H1 (cell line): ENCODE measurements around the gene UBR1. TPM values are rescaled to one million over a fixed set of nuclear protein-coding genes. Genes with fewer than 3 reads are reported as not detected.

Experiments used
- CTCF ChIA-PET: fragments of 300-600 bp; sonication (Branson Sonifier 250); formaldehyde crosslinking; loops from one replicate; lab custom pipeline; 2021; ENCODE audit not compliant: partially characterized antibody; lab: Charles Lee
- POLR2A ChIA-PET: fragments of 300-600 bp; sonication (Branson Sonifier 250); formaldehyde crosslinking; loops from one replicate; lab custom pipeline; 2021; ENCODE audit warnings: inconsistent platforms; ENCODE audit not compliant: partially characterized antibody; lab: Charles Lee
- DNase-seq, 2 experiments: peaks; one replicate each; pipeline versions ENCODE4 v3.0.0 to v3.0.0-alpha.2; 2010 to 2022; ENCODE audit warnings: low spot score in 2 of 2, low read depth in 1 of 2, mixed read lengths in 1 of 2
- FAIRE-seq: peaks from 2 replicates; lab custom pipeline; 2011; peaks lifted over from hg19 to GRCh38; lab: Jason Lieb, UNC
- H2AFZ ChIP-seq: 2 replicates; pipeline ENCODE4 v1.8.1; 2012; ENCODE audit warnings: low read length, inconsistent platforms
- H2AK5ac ChIP-seq: 2 replicates; pipeline ENCODE4 v1.6.1; 2013; ENCODE audit warnings: low read depth, low read length
- H2BK120ac ChIP-seq: replicated peaks from 2 replicates; pipeline ENCODE3; 2013; ENCODE audit warnings: low read depth, low read length, inconsistent platforms
- H2BK12ac ChIP-seq: 2 replicates; pipeline ENCODE4 v1.6.1; 2013; ENCODE audit warnings: low read depth, low read length
- H2BK15ac ChIP-seq: 2 replicates; pipeline ENCODE4 v1.6.1; 2013; ENCODE audit warnings: low read length
- H2BK20ac ChIP-seq: 2 replicates; pipeline ENCODE4 v1.6.1; 2013; ENCODE audit warnings: low read length
- H2BK5ac ChIP-seq: 2 replicates; pipeline ENCODE4 v1.6.1; 2013; ENCODE audit warnings: low read depth, low read length
- H3K14ac ChIP-seq: 2 replicates; pipeline ENCODE4 v1.6.1; 2013; ENCODE audit warnings: inconsistent platforms; ENCODE audit not compliant: insufficient read length
- H3K18ac ChIP-seq: 2 replicates; pipeline ENCODE4 v1.6.1; 2013; ENCODE audit warnings: low read length; ENCODE audit errors: extremely low read depth
- H3K23ac ChIP-seq: 2 replicates; pipeline ENCODE4 v1.6.1; 2013; ENCODE audit warnings: inconsistent platforms; ENCODE audit not compliant: insufficient read length
- H3K23me2 ChIP-seq: 2 replicates; pipeline ENCODE4 v1.6.1; 2013; ENCODE audit warnings: low read depth, low read length
- H3K27ac ChIP-seq: 2 replicates; pipeline ENCODE4 v1.6.1; 2011; ENCODE audit warnings: low read depth, low read length, inconsistent platforms
- H3K27me3 ChIP-seq, 4 experiments: replicated peaks in 1 of 4; 1 replicate in 1 of 4; 2 replicates in 3 of 4; pipeline versions ENCODE4 v1.6.1 to v1.8.1; 2011 to 2013; ENCODE audit warnings: low read length in 3 of 4, mild to moderate bottlenecking in 3 of 4, inconsistent platforms in 2 of 4, mixed read lengths in 2 of 4, moderate library complexity in 1 of 4; ENCODE audit not compliant: control insufficient read depth in 3 of 4, insufficient read depth in 3 of 4; ENCODE audit errors: extremely low read depth in 1 of 4
- H3K36me3 ChIP-seq, 4 experiments: 2 replicates each; pipeline versions ENCODE4 v1.6.1 to v1.8.1; 2011 to 2013; ENCODE audit warnings: mild to moderate bottlenecking in 4 of 4, low read length in 3 of 4, moderate library complexity in 2 of 4, control low read depth in 1 of 4, inconsistent platforms in 1 of 4; ENCODE audit not compliant: insufficient read depth in 4 of 4, control insufficient read depth in 2 of 4
- H3K4ac ChIP-seq: replicated peaks from 2 replicates; pipeline ENCODE3; 2013; ENCODE audit warnings: low read length, low read depth, mixed read lengths, inconsistent platforms; ENCODE audit not compliant: insufficient read length
- H3K4me1 ChIP-seq, 4 experiments: replicated peaks in 1 of 4; 1 replicate in 1 of 4; 2 replicates in 3 of 4; pipeline versions ENCODE4 v1.6.1 to v1.8.1; 2011 to 2013; ENCODE audit warnings: low read length in 3 of 4, inconsistent platforms in 2 of 4, mixed read lengths in 1 of 4; ENCODE audit not compliant: insufficient read depth in 4 of 4, control insufficient read depth in 3 of 4
- H3K4me2 ChIP-seq, 2 experiments: 2 replicates each; pipeline versions ENCODE4 v1.6.1 to v1.8.1; 2011 to 2013; ENCODE audit warnings: low read depth in 2 of 2, low read length in 2 of 2, control low read depth in 1 of 2, inconsistent platforms in 1 of 2, mild to moderate bottlenecking in 1 of 2; ENCODE audit not compliant: insufficient read depth in 1 of 2
- H3K4me3 ChIP-seq, 4 experiments: fragments of 200-600, 300-600 bp in 1 of 4; sonication (generic), shearing (Covaris generic), sonication (Bioruptor Twin) in 1 of 4; 2 replicates each; pipeline versions ENCODE4 v1.5.1 to v1.8.1; 2011 to 2016; ENCODE audit warnings: low read length in 4 of 4, low read depth in 3 of 4, control low read depth in 2 of 4, inconsistent platforms in 2 of 4, mild to moderate bottlenecking in 2 of 4, mixed read lengths in 1 of 4, moderate library complexity in 1 of 4; ENCODE audit not compliant: insufficient read depth in 2 of 4; ENCODE audit errors: extremely low read depth in 1 of 4
- H3K56ac ChIP-seq: replicated peaks from 2 replicates; pipeline ENCODE3; 2013; ENCODE audit warnings: low read depth, mild to moderate bottlenecking, mixed read lengths, low read length, inconsistent platforms; ENCODE audit not compliant: insufficient read length
- H3K79me1 ChIP-seq: 2 replicates; pipeline ENCODE4 v1.6.1; 2013; ENCODE audit warnings: low read depth, low read length, control low read depth
- H3K79me2 ChIP-seq, 2 experiments: 2 replicates each; pipeline versions ENCODE4 v1.6.1 to v1.8.1; 2012 to 2013; ENCODE audit warnings: low read length in 2 of 2, mild to moderate bottlenecking in 2 of 2, inconsistent platforms in 1 of 2; ENCODE audit not compliant: insufficient read depth in 2 of 2, control insufficient read depth in 1 of 2
- H3K9ac ChIP-seq, 4 experiments: replicated peaks in 1 of 4; 1 replicate in 1 of 4; 2 replicates in 3 of 4; pipeline versions ENCODE4 v1.6.1 to v1.8.1; 2011 to 2013; ENCODE audit warnings: low read depth in 3 of 4, low read length in 3 of 4, control low read depth in 2 of 4, mild to moderate bottlenecking in 2 of 4, moderate library complexity in 2 of 4, inconsistent platforms in 1 of 4; ENCODE audit errors: extremely low read depth in 1 of 4
- H3K9me3 ChIP-seq, 2 experiments: 2 replicates each; pipeline versions ENCODE4 v1.6.1 to v1.8.1; 2012 to 2013; ENCODE audit warnings: mild to moderate bottlenecking in 2 of 2, moderate library complexity in 2 of 2, control low read depth in 1 of 2, inconsistent platforms in 1 of 2, low read depth in 1 of 2, low read length in 1 of 2, mixed read lengths in 1 of 2; ENCODE audit not compliant: insufficient read depth in 2 of 2
- H4K20me1 ChIP-seq, 2 experiments: replicated peaks in 1 of 2; 2 replicates each; pipeline versions ENCODE3 to v1.8.1; 2011 to 2013; ENCODE audit warnings: inconsistent platforms in 2 of 2, low read length in 2 of 2, mild to moderate bottlenecking in 1 of 2; ENCODE audit not compliant: insufficient read depth in 2 of 2, control insufficient read depth in 1 of 2
- H4K5ac ChIP-seq: 2 replicates; pipeline ENCODE4 v1.6.1; 2013; ENCODE audit warnings: low read length, low read depth, mixed read lengths, inconsistent platforms; ENCODE audit not compliant: insufficient read length
- H4K8ac ChIP-seq: 2 replicates; pipeline ENCODE4 v1.8.0; 2013; ENCODE audit warnings: mild to moderate bottlenecking, moderate library complexity, low read length, inconsistent platforms; ENCODE audit not compliant: insufficient read depth; ENCODE audit errors: extremely low read depth
- H4K91ac ChIP-seq: replicated peaks from 2 replicates; pipeline ENCODE3; 2013; ENCODE audit warnings: low read length, mixed read lengths, inconsistent platforms; ENCODE audit not compliant: insufficient read length
- BACH1 ChIP-seq: IDR thresholded peaks from 2 replicates; pipeline ENCODE4 v1.6.1; 2012; ENCODE audit warnings: low read length, improper control_type of control experiment
- BCL11A ChIP-seq, 2 experiments: IDR thresholded peaks; one replicate each; pipeline ENCODE4 v1.6.1; 2011; ENCODE audit warnings: low read depth in 2 of 2, low read length in 2 of 2, mild to moderate bottlenecking in 2 of 2
- CBX5 ChIP-seq: fragments of 300-800, 300-1000 bp; sonication (generic); IDR thresholded peaks from 2 replicates; pipeline ENCODE4 v1.7.1; 2016; ENCODE audit warnings: antibody characterized with exemption, low read length, low read depth
- CREB1 ChIP-seq: IDR thresholded peaks from 2 replicates; pipeline ENCODE4 v1.6.1; 2012; ENCODE audit warnings: inconsistent platforms
- KDM4A ChIP-seq: IDR thresholded peaks from one replicate; pipeline ENCODE4 v1.7.1; 2012; ENCODE audit warnings: low read depth, mild to moderate bottlenecking, moderate library complexity, low read length, inconsistent platforms; ENCODE audit not compliant: severe bottlenecking
- KDM5A ChIP-seq: fragments of 200-600 bp; IDR thresholded peaks from 2 replicates; pipeline ENCODE4 v1.7.1; 2012; ENCODE audit warnings: mild to moderate bottlenecking, low read length, inconsistent platforms, mixed read lengths
- MAX ChIP-seq: IDR thresholded peaks from 2 replicates; pipeline ENCODE4 v1.6.1; 2012; ENCODE audit warnings: inconsistent platforms
- RBBP5 ChIP-seq: IDR thresholded peaks from 2 replicates; pipeline ENCODE4 v1.7.1; 2012; ENCODE audit warnings: low read depth, mild to moderate bottlenecking, inconsistent platforms, low read length, moderate library complexity, borderline replicate concordance
- SIRT6 ChIP-seq: IDR thresholded peaks from one replicate; pipeline ENCODE4 v1.7.1; 2012; ENCODE audit warnings: low read length, inconsistent platforms
- SP1 ChIP-seq: IDR thresholded peaks from 2 replicates; pipeline ENCODE4 v1.6.1; 2011; ENCODE audit warnings: low read depth, low read length
- TCF12 ChIP-seq: IDR thresholded peaks from 2 replicates; pipeline ENCODE4 v1.6.1; 2011; ENCODE audit warnings: low read depth, mild to moderate bottlenecking, low read length
- ZNF274 ChIP-seq: IDR thresholded peaks from 2 replicates; pipeline ENCODE4 v1.7.0; 2012; ENCODE audit warnings: low read length, borderline replicate concordance; ENCODE audit errors: extremely low read depth
- WGBS, 2 experiments: shearing (Covaris generic) in 1 of 2; methylation state at CpG; one replicate each; pipeline versions ENCODE4 v1.1.6 to v1.1.7; 2013 to 2015; ENCODE audit warnings: low lambda C conversion rate in 2 of 2, mixed read lengths in 2 of 2, inconsistent platforms in 1 of 2, low coverage in 1 of 2, missing lambda C conversion rate in 1 of 2; ENCODE audit not compliant: insufficient replicate concordance in 2 of 2, insufficient coverage in 1 of 2, insufficient read length in 1 of 2; ENCODE audit errors: extremely low coverage in 1 of 2, missing lambda C conversion rate in 1 of 2; 5-methylcytosine and 5-hydroxymethylcytosine counted together
- polyA plus RNA-seq, 7 experiments: library from polyadenylated mRNA; depleted of rRNA in 3 of 7; stranded (reverse) in 5 of 7; unstranded in 2 of 7; fragments of >200 nt in 5 of 7; fragments of 200-250 nt in 2 of 7; gene quantifications; 1 replicate in 5 of 7; 2 replicates in 1 of 7; 4 replicates in 1 of 7; pipeline versions ENCODE4 v1.2.1 to v1.2.3, GENCODE V29; 2011 to 2013; ENCODE audit warnings: missing spikeins in 2 of 7, mixed read lengths in 2 of 7
- total RNA-seq: library from RNA; stranded (reverse); fragmentation: NEBNext Ultra II Directional; extraction: Animal tissue kit (Norgen Biotek cat#: 25700); gene quantifications from 2 replicates; pipeline ENCODE4 v1.2.1, GENCODE V29; 2021
- TF ChIP-seq, protein P1 (sequence below): IDR thresholded peaks from 2 replicates; pipeline ENCODE4 v1.6.1; 2011; ENCODE audit warnings: low read length, improper control_type of control experiment

The UBR1 gene
- total and polyA plus RNA-seq, 2 of the 8 experiments (the other 6 are each of a cell fraction or from before 2014, with no cell fraction given) = 3.7 to 18.7 TPM

- Histone ChIP-seq H2BK12ac (no peak overlapping the region), H4K8ac (no peak overlapping the region), H2BK120ac (no peak overlapping the region), H3K23ac (no peak overlapping the region), H3K4me2 (no peak overlapping the region), H3K9me3 (no peaks in the 10 kb centered on the region), H3K79me2 (no peaks in the 10 kb centered on the region), H3K4me3 (no peak overlapping the region), H3K23me2 (no peaks in the 10 kb centered on the region), H4K91ac (no peak overlapping the region), H3K27ac (no peak overlapping the region), H2BK5ac (no peak overlapping the region), H3K27me3 (no peaks in the 10 kb centered on the region), H4K5ac (no peak overlapping the region), H3K9ac (no peak overlapping the region), H4K20me1 (no peaks in the 10 kb centered on the region), H2AFZ (no peak overlapping the region), H3K36me3 (peaks cover 0 to 39% (median 14%) of the 10 kb centered on the region in 4 experiments; a peak in 6 of 8 replicates), H3K4me1 (no peaks in the 10 kb centered on the region), H2AK5ac (no peak overlapping the region), H3K4ac (no peak overlapping the region), H2BK20ac (no peak overlapping the region), H2BK15ac (no peak overlapping the region), H3K79me1 (no peaks in the 10 kb centered on the region), H3K14ac (no peak overlapping the region), H3K18ac (no peak overlapping the region), H3K56ac (no peak overlapping the region)
- ChIA-PET POLR2A (no interaction called here), CTCF (no interaction called here)
- DNase-seq = no peak
- FAIRE-seq = no peak
- WGBS, 2 experiments = 86% methylated on average over 4 of the region's 4 CpGs; no CpG with 5 or more reads in 1 of the 2 experiments
- TF ChIP-seq KDM5A (no peak), CBX5 (no peak), CREB1 (no peak), RBBP5 (no peak), BCL11A (IDR thresholded peaks at IDR 0.05; ENCODE audit: low read depth in 2 of 2, low read length in 2 of 2) (no peak), KDM4A (no peak), BACH1 (no peak), SP1 (no peak), TCF12 (no peak), MAX (no peak), ZNF274 (no peak), SIRT6 (no peak)
- TF ChIP-seq, protein P1, sequence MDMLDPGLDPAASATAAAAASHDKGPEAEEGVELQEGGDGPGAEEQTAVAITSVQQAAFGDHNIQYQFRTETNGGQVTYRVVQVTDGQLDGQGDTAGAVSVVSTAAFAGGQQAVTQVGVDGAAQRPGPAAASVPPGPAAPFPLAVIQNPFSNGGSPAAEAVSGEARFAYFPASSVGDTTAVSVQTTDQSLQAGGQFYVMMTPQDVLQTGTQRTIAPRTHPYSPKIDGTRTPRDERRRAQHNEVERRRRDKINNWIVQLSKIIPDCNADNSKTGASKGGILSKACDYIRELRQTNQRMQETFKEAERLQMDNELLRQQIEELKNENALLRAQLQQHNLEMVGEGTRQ = no peak
Measured at GRCh38 chr15:43070249-43070648, 35.6 kb downstream of the UBR1 start.
